ENCODE results near the gene VPS35L. TPM values are rescaled to one million over a fixed set of nuclear protein-coding genes. Genes with fewer than 3 reads are reported as not detected.

VPS35L gene
- total RNA-seq, 4 donors from 2014 or later, result 29.2 to 55.8 (median 44.9) TPM

GRCh38 chr16:19540241-19540970 lies 15.1 kb upstream of the VPS35L start:
- no peak for TF ChIP-seq CTCF (IDR thresholded peaks at IDR 0.05; ENCODE audit: low read depth)

DNA sequence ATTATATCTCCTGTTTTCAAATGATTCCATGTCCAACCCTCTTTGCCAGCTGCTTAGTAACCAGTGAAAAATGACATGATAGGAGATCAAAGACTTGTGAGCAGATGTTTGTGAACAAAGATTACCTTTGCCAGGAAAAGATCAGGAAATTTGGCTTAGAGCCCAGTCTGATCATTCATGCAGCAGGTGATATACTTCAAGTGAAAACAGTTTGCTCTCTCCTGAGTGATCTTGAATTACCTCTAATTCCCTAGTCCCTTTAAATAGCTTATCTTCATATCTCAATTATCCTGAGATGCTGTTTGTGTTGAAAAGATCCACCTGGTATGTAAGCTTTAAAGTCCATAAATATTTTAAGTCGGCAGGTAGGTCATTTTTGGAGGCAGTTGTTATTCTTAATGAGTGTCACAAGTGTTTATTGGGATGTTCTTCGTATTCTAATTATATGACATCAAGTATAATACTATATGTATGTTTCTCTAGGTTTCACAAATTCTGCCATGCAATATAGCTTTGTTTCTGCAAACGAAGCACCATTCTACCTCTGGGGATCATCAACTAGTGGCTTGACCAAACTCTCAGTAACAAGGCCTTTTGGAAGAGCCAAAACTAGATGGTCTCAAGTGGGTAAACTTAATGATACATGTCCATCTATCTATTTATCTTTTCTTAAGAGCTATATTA lies 13.2 kb upstream of the VPS35L start:
- TF ChIP-seq CTCF (IDR thresholded peaks at IDR 0.05; ENCODE audit: low read depth), result no peak

DNA sequence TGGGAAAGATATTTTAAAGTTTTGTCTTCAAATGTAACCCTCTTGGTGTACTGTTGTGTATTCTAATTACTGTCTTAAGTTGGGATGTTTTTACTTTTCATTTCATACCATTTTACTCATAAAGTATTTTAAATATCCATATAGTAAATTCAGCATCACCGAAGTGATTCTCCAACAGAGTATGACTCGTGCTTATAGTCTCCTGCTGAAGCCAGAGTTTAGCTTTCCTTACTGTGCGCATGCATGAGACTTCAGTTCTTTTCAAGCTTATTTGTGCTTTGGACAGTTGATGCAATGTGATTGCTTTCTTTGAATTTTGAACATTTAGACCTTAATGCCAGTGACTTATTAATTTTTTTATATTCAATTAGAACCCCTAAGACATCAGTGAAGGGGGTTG lies 7.4 kb upstream of the VPS35L start:
- no peak for TF ChIP-seq CTCF (IDR thresholded peaks at IDR 0.05; ENCODE audit: low read depth)

- no peak for TF ChIP-seq CTCF (IDR thresholded peaks at IDR 0.05; ENCODE audit: low read depth)
Measured at GRCh38 chr16:19549673-19550072, 5.8 kb upstream of the VPS35L start.

DNA sequence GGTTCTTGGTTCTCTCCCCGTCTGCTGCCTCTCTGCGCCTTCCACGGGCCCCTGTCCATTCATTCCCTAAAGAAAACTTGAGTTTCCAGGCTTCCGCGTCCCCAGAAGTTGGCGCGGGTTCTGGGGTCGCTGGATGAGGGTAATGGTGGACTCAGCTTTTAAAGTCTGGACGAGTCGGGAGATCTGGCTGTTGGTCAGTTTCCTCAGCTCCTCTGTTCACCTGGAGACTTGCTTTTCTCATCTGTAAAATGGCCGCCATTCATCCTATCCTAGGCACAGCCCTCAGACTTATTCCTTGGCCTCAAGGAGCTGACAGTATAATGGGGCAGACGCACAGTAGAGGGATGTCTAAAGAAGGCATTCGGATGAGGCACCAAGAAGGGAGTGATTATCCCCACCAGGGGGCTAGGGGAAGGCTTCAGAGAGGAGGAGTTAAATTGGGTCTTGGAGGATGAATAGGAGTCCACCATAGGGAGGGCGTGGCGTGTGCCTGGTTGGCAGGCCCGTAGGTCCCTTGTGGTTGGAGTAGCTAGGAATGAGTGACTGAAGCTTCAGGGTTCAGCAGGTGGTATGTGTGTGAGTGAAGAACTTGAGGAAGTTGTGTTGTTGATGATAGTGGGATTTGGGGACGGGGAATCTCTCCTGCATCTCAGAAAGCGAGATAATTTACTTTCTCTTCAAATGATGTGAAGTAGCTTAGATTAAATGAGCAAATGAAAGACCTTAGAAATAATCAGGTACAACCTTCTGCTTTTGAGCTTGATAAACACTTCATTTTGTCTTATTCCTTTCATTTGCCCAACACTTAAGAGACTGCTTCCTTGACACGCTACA lies 652 bp downstream of the VPS35L start:
- TF ChIP-seq CTCF (IDR thresholded peaks at IDR 0.05; ENCODE audit: low read depth), result no peak

DNA sequence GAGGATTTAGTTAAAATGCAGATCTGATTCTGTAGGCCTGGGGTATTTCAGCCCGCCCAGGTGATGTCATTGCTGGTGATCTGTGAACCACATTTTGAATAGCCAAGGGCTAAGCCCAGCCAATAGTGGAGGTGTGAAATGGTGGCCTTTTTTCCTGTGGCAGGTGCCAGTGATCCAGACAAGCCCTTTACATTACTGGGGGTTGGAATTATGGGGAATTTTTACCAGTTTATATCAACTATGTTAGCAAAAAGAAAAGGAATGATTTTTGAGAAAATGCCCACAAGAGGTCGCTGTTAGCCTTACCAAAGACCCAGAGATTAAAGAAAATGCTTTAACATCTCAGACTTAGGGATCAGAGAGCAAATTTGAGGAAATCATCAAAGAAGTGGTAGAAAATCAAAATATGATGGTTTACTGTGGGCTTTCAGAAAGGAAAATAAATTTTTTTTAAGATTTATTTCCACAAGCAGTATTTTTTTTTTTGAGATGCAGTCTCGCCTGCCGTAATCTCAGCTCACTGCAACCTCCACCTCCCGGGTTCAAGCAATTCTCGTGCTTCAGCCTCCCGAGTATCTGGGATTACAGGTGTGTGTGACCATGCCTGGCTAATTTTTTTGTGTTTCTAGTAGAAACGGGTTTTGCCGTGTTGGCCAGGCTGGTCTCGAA lies 3.9 kb downstream of the VPS35L start:
- no peak for TF ChIP-seq CTCF (IDR thresholded peaks at IDR 0.05; ENCODE audit: low read depth)
